ENCODE measurements around the gene GPT2. TPM values are rescaled to one million over a fixed set of nuclear protein-coding genes. Genes with fewer than 3 reads are reported as not detected.

GPT2 gene
- total RNA-seq, 2 experiments from 2014 or later, result 0.47 TPM; not detected in 1

- DNase-seq, result no peak
- Mint-ChIP-seq H3K4me1 (ENCODE audit: low read depth) (peaks cover 4% of the 10 kb centered on the region), H3K27me3 (no peaks in the 10 kb centered on the region)
Observed at GRCh38 chr16:46889245-46889941, 5.2 kb downstream of the GPT2 start.

GRCh38 chr16:46889942-46890300, 5.8 kb downstream of the GPT2 start:
- intact Hi-C loops (cut with DNase I, micrococcal nuclease), result no loop called here
- no peak for ATAC-seq (ENCODE audit: poor library complexity)
- no peaks in the 10 kb centered on the region for H3K36me3 Mint-ChIP-seq (ENCODE audit: low read depth)
- ChIA-PET CTCF (no interaction called here), POLR2A (no interaction called here)
- TF ChIP-seq, protein P1, sequence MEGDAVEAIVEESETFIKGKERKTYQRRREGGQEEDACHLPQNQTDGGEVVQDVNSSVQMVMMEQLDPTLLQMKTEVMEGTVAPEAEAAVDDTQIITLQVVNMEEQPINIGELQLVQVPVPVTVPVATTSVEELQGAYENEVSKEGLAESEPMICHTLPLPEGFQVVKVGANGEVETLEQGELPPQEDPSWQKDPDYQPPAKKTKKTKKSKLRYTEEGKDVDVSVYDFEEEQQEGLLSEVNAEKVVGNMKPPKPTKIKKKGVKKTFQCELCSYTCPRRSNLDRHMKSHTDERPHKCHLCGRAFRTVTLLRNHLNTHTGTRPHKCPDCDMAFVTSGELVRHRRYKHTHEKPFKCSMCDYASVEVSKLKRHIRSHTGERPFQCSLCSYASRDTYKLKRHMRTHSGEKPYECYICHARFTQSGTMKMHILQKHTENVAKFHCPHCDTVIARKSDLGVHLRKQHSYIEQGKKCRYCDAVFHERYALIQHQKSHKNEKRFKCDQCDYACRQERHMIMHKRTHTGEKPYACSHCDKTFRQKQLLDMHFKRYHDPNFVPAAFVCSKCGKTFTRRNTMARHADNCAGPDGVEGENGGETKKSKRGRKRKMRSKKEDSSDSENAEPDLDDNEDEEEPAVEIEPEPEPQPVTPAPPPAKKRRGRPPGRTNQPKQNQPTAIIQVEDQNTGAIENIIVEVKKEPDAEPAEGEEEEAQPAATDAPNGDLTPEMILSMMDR (IDR thresholded peaks at IDR 0.05), result no peak
- peaks cover 4% of the 10 kb centered on the region for H3K4me1 Mint-ChIP-seq (ENCODE audit: low read depth)
- no peaks in the 10 kb centered on the region for H3K9me3 Mint-ChIP-seq
- Histone ChIP-seq H3K36me3 (ENCODE audit: insufficient read depth, low read length) (no peaks in the 10 kb centered on the region), H3K4me1 (ENCODE audit: insufficient read depth, low read length) (peaks cover 3% of the 10 kb centered on the region), H3K4me3 (ENCODE audit: low read length) (no peak overlapping the region), H3K27me3 (ENCODE audit: control insufficient read depth in 1 of 2, insufficient read depth in 2 of 2, low read length in 2 of 2) (peaks cover 0 to 6% of the 10 kb centered on the region in 2 experiments), H3K27ac (ENCODE audit: low read depth in 1 of 2, low read length in 2 of 2) (no peak overlapping the region), H3K9me3 (ENCODE audit: control insufficient read depth in 1 of 2, insufficient read depth in 1 of 2, low read length in 2 of 2) (peaks cover 0 to 3% of the 10 kb centered on the region in 2 experiments)
- no peak for DNase-seq
- no peaks in the 10 kb centered on the region for H3K27me3 Mint-ChIP-seq
- H3K27ac Mint-ChIP-seq, result no peak overlapping the region
- peak overlapping the region; percentile 20 for H3K4me3 Mint-ChIP-seq

More at GRCh38 chr16:46889245-46889941, 5.2 kb downstream of the GPT2 start:
- intact Hi-C loops (cut with DNase I, micrococcal nuclease), result no loop called here
- Histone ChIP-seq H3K9me3 (ENCODE audit: control insufficient read depth in 1 of 2, insufficient read depth in 1 of 2, low read length in 2 of 2) (peaks cover 0 to 3% of the 10 kb centered on the region in 2 experiments), H3K4me3 (ENCODE audit: low read length) (no peak overlapping the region), H3K36me3 (ENCODE audit: insufficient read depth, low read length) (no peaks in the 10 kb centered on the region), H3K27ac (ENCODE audit: low read depth in 1 of 2, low read length in 2 of 2) (no peak overlapping the region), H3K4me1 (ENCODE audit: insufficient read depth, low read length) (peaks cover 6% of the 10 kb centered on the region), H3K27me3 (ENCODE audit: control insufficient read depth in 1 of 2, insufficient read depth in 2 of 2, low read length in 2 of 2) (peaks cover 0 to 6% of the 10 kb centered on the region in 2 experiments)
- H3K36me3 Mint-ChIP-seq (ENCODE audit: low read depth), result no peaks in the 10 kb centered on the region
- no peak for ATAC-seq (ENCODE audit: poor library complexity)
- TF ChIP-seq, protein P1 (IDR thresholded peaks at IDR 0.05), result no peak
- ChIA-PET CTCF (interaction anchor here (0.6 to 0.7 kb wide), 2 partner anchors 229 to 546 kb away, joined by 3 to 5 read pairs; no protein-coding TSS in a partner anchor), POLR2A (no interaction called here)
- peak overlapping the region; percentile 20 for H3K4me3 Mint-ChIP-seq
- no peaks in the 10 kb centered on the region for H3K9me3 Mint-ChIP-seq
- H3K27ac Mint-ChIP-seq, result no peak overlapping the region

GRCh38 chr16:46891910-46892309, 7.7 kb downstream of the GPT2 start:
- Histone ChIP-seq H3K4me3 (ENCODE audit: low read length) (no peak overlapping the region), H3K27ac (ENCODE audit: low read depth in 1 of 2, low read length in 2 of 2) (no peak overlapping the region), H3K9me3 (ENCODE audit: control insufficient read depth in 1 of 2, insufficient read depth in 1 of 2, low read length in 2 of 2) (peaks cover 0 to 3% of the 10 kb centered on the region in 2 experiments), H3K4me1 (ENCODE audit: insufficient read depth, low read length) (no peaks in the 10 kb centered on the region), H3K27me3 (ENCODE audit: control insufficient read depth in 1 of 2, insufficient read depth in 2 of 2, low read length in 2 of 2) (no peaks in the 10 kb centered on the region), H3K36me3 (ENCODE audit: insufficient read depth, low read length) (no peaks in the 10 kb centered on the region)
- Mint-ChIP-seq H3K36me3 (ENCODE audit: low read depth) (no peaks in the 10 kb centered on the region), H3K27ac (no peak overlapping the region), H3K4me3 (no peak overlapping the region), H3K4me1 (ENCODE audit: low read depth) (no peaks in the 10 kb centered on the region), H3K9me3 (no peaks in the 10 kb centered on the region), H3K27me3 (peaks cover 4% of the 10 kb centered on the region)
- ChIA-PET POLR2A (no interaction called here), CTCF (no interaction called here)
- intact Hi-C loops (cut with DNase I, micrococcal nuclease), result no loop called here
- DNase-seq (no peak), ATAC-seq (ENCODE audit: poor library complexity) (no peak)
- TF ChIP-seq, protein P1 (IDR thresholded peaks at IDR 0.05), result no peak
